Measurements from ENCODE around the gene LRRC73. TPM values are rescaled to one million over a fixed set of nuclear protein-coding genes. Genes with fewer than 3 reads are reported as not detected.
A peak's percentile ranks its signal among the peaks of the same experiment; 100 is the strongest.

The LRRC73 gene
- total and polyA plus RNA-seq, 9 of the 15 experiments (the other 6 are each of a cell fraction or from before 2014, with no cell fraction given), result 0.07 to 0.55 (median 0.16) TPM; not detected in 3

GRCh38 chr6:43509984-43510826, at the start of gene LRRC73 (continued):
- TF ChIP-seq RNF219 (CRISPR knock-in tag; IDR thresholded peaks at IDR 0.05), result no peak
- peak; percentile 56 for TF ChIP-seq FIP1L1 (IDR thresholded peaks at IDR 0.05; ENCODE audit: low read depth, low read length, poor library complexity, severe bottlenecking)
- TF ChIP-seq ATF6 (CRISPR knock-in tag; IDR thresholded peaks at IDR 0.05), result no peak
- no peak for TF ChIP-seq JUN (IDR thresholded peaks at IDR 0.05; ENCODE audit: borderline replicate concordance, low read depth, low read length)
- peak; percentile 62; the same call in 1 of the 2 replicates for TF ChIP-seq JUN (CRISPR knock-in tag; IDR thresholded peaks at IDR 0.05; ENCODE audit: borderline replicate concordance)
- peak; percentile 60; the same call in 1 of the 2 replicates for TF ChIP-seq ZNF282 (CRISPR knock-in tag; IDR thresholded peaks at IDR 0.05)
- peak; percentile 67; the same call in 1 of the 2 replicates for TF ChIP-seq ZBTB12 (CRISPR knock-in tag; IDR thresholded peaks at IDR 0.05)
- TF ChIP-seq MNT (conservative IDR thresholded peaks at IDR 0.05), result peak in 1 of 2 experiments; percentile 77; a peak in 2 of 4 replicates
- 0 out of 2 replicates have a peak, but pooled peaks have one; percentile 88 for TF ChIP-seq RBM14 (IDR thresholded peaks at IDR 0.05; ENCODE audit: borderline replicate concordance, insufficient read depth, low read depth, low read length)
- peak in 1 of 2 experiments; percentile 87; a peak in 2 of 4 replicates for TF ChIP-seq CSDE1 (IDR thresholded peaks at IDR 0.05)
- 0 out of 2 replicates have a peak, but pooled peaks have one; percentile 65 for TF ChIP-seq PURB (CRISPR knock-in tag; IDR thresholded peaks at IDR 0.05; ENCODE audit: low read depth)
- TF ChIP-seq UBTF (IDR thresholded peaks at IDR 0.05; ENCODE audit: borderline replicate concordance in 1 of 2, low read depth in 2 of 2, low read length in 2 of 2), result peak; percentile 13 to 40; a peak in 2 of 4 replicates
- TF ChIP-seq MBD2 (IDR thresholded peaks at IDR 0.05; ENCODE audit: borderline replicate concordance, low read depth), result peak; percentile 54; the same call in 1 of the 2 replicates
- TF ChIP-seq DNMT1 (IDR thresholded peaks at IDR 0.05), result no peak
- peak; percentile 74 for TF ChIP-seq SAP30 (IDR thresholded peaks at IDR 0.05; ENCODE audit: borderline replicate concordance, insufficient read depth, low read depth, low read length, poor library complexity, severe bottlenecking)

Measured in K562 (cell line).